Stimulated activated CD8-positive, alpha-beta memory T cell treated with anti-CD3 and anti-CD28 coated beads, Interleukin-4, amount 100 ng/mL, for 48 hours (primary cell): ENCODE measurements around the gene RRP15.

Experiments used
- DNase-seq: peaks from one replicate; pipeline ENCODE4 v3.0.0-alpha.2; 2020

RRP15 gene

GRCh38 chr1:218364028-218364710 lies 79.1 kb downstream of the RRP15 start:
- no peak for DNase-seq

- DNase-seq = no peak
Measured at GRCh38 chr1:218365226-218365999, 80.3 kb downstream of the RRP15 start.

GRCh38 chr1:218366322-218367052 lies 81.4 kb downstream of the RRP15 start:
- no peak for DNase-seq

- DNase-seq = no peak
Measured at GRCh38 chr1:218367118-218367517, 82.0 kb downstream of the RRP15 start.

GRCh38 chr1:218368686-218369085 lies 83.6 kb downstream of the RRP15 start:
- DNase-seq = no peak

- no peak for DNase-seq
Measured at GRCh38 chr1:218369688-218370511, 84.8 kb downstream of the RRP15 start.

- no peak for DNase-seq
Measured at GRCh38 chr1:218371927-218372672, 87.0 kb downstream of the RRP15 start.

GRCh38 chr1:218374401-218375353 lies 89.6 kb downstream of the RRP15 start:
- DNase-seq = no peak

- DNase-seq = no peak
Measured at GRCh38 chr1:218376722-218377121, 91.6 kb downstream of the RRP15 start.

GRCh38 chr1:218377143-218377660 lies 92.1 kb downstream of the RRP15 start:
- peak; percentile 77 for DNase-seq

- no peak for DNase-seq
Measured at GRCh38 chr1:218380125-218380977, 95.3 kb downstream of the RRP15 start.

GRCh38 chr1:218382261-218382660 lies 97.2 kb downstream of the RRP15 start:
- DNase-seq = no peak

- no peak for DNase-seq
Measured at GRCh38 chr1:218383051-218383450, 98.0 kb downstream of the RRP15 start.

GRCh38 chr1:218383681-218384080 lies 98.6 kb downstream of the RRP15 start:
- no peak for DNase-seq

GRCh38 chr1:218384581-218384993 lies 99.5 kb downstream of the RRP15 start:
- no peak for DNase-seq
